HepG2 (cell line): ENCODE measurements around the gene EHD1. TPM values are rescaled to one million over a fixed set of nuclear protein-coding genes. Genes with fewer than 3 reads are reported as not detected.

Experiments used
- AKNA ChIP-seq: sonication (generic); formaldehyde crosslinking; IDR thresholded peaks from 2 replicates; pipeline ENCODE4 v1.4.0; 2020; ENCODE audit warnings: missing genetic modification reagents, borderline replicate concordance
- CREB1 ChIP-seq, 2 experiments: fragments of 450-650 bp in 1 of 2; IDR thresholded peaks; 2 replicates each; pipeline ENCODE4 v1.6.1; 2016 to 2017; ENCODE audit warnings: control low read depth in 1 of 2, mild to moderate bottlenecking in 1 of 2, missing compliant biosample characterization in 1 of 2, missing genetic modification characterization in 1 of 2
- FOXK2 ChIP-seq: fragments of 450-650 bp; IDR thresholded peaks from 2 replicates; pipeline ENCODE4 v1.6.1; 2016
- GZF1 ChIP-seq: sonication (generic); formaldehyde crosslinking; IDR thresholded peaks from 2 replicates; pipeline ENCODE4 v1.5.1; 2020; ENCODE audit warnings: mild to moderate bottlenecking, missing genetic modification reagents
- HNRNPL ChIP-seq: fragments of 200-400 bp; formaldehyde crosslinking; IDR thresholded peaks from 2 replicates; pipeline ENCODE4 v1.6.1; 2017; ENCODE audit warnings: mild to moderate bottlenecking, low read depth, low read length
- MLLT10 ChIP-seq: sonication (generic); formaldehyde crosslinking; IDR thresholded peaks from 2 replicates; pipeline ENCODE4 v1.4.0; 2020; ENCODE audit warnings: missing genetic modification reagents
- NFKB2 ChIP-seq: sonication (generic); formaldehyde crosslinking; IDR thresholded peaks from 2 replicates; pipeline ENCODE4 v1.4.0; 2020; ENCODE audit warnings: missing genetic modification reagents, borderline replicate concordance
- SP140L ChIP-seq: sonication (generic); formaldehyde crosslinking; IDR thresholded peaks from 2 replicates; pipeline ENCODE4 v1.4.0; 2020; ENCODE audit warnings: missing genetic modification reagents, borderline replicate concordance
- WIZ ChIP-seq: sonication (generic); formaldehyde crosslinking; IDR thresholded peaks from 2 replicates; pipeline ENCODE4 v1.5.1; 2020; ENCODE audit warnings: mild to moderate bottlenecking, missing genetic modification reagents
- ZBTB40 ChIP-seq, 2 experiments: fragments of 450-650 bp in 1 of 2; sonication (generic) in 1 of 2; formaldehyde crosslinking in 1 of 2; IDR thresholded peaks; 2 replicates each; pipeline versions ENCODE4 v1.6.1 to v1.8.0; 2016 to 2022; ENCODE audit warnings: antibody characterized with exemption in 1 of 2, mild to moderate bottlenecking in 1 of 2, missing genetic modification reagents in 1 of 2
- ZNF552 ChIP-seq: sonication (generic); formaldehyde crosslinking; IDR thresholded peaks from 2 replicates; pipeline ENCODE4 v1.9.0; 2022; ENCODE audit warnings: missing genetic modification reagents, mild to moderate bottlenecking, borderline replicate concordance
- ZNF563 ChIP-seq: sonication (generic); formaldehyde crosslinking; IDR thresholded peaks from 2 replicates; pipeline ENCODE4 v1.8.0; 2022; ENCODE audit warnings: mild to moderate bottlenecking, moderate library complexity, missing genetic modification reagents
- polyA plus RNA-seq, 8 experiments: library from polyadenylated mRNA; depleted of rRNA in 3 of 8; stranded (reverse) in 7 of 8; unstranded in 1 of 8; fragments of >200 nt; fragmentation: Illumina TruSeq in 4 of 8; extraction: Trizol in 4 of 8; gene quantifications; 2 replicates each; pipeline versions ENCODE4 v1.2.1 to v1.2.3, GENCODE V29; 2011 to 2016; ENCODE audit warnings: low read depth in 4 of 8, missing spikeins in 1 of 8, mixed read lengths in 1 of 8; ENCODE audit not compliant: insufficient read depth in 1 of 8
- total RNA-seq, 5 experiments: library from RNA; depleted of rRNA; stranded (reverse); fragments of >200 nt; fragmentation: Illumina TruSeq; extraction: Trizol; gene quantifications; 2 replicates each; pipeline ENCODE4 v1.2.3, GENCODE V29; 2016; ENCODE audit warnings: low read depth in 1 of 5

The EHD1 gene
- total and polyA plus RNA-seq, 2 of the 13 experiments (the other 11 are each of a cell fraction or from before 2014, with no cell fraction given) = 23.6 to 26.6 TPM

- TF ChIP-seq ZBTB40 (IDR thresholded peaks at IDR 0.05) (no peak), ZBTB40 (CRISPR knock-in tag; IDR thresholded peaks at IDR 0.05) (no peak), ZNF563 (CRISPR knock-in tag) (no peak), MLLT10 (no peak), ZNF552 (CRISPR knock-in tag) (no peak), AKNA (no peak), WIZ (CRISPR knock-in tag) (no peak), GZF1 (CRISPR knock-in tag) (no peak), FOXK2 (no peak), NFKB2 (CRISPR knock-in tag) (no peak), HNRNPL (no peak), CREB1 (IDR thresholded peaks at IDR 0.05) (0 out of 2 replicates have a peak, but pooled peaks have one; percentile 14), CREB1 (CRISPR knock-in tag; IDR thresholded peaks at IDR 0.05) (no peak; the same call in 1 of the 2 replicates), SP140L (CRISPR knock-in tag) (no peak)
Measured at GRCh38 chr11:64885367-64886286, 7.2 kb upstream of the EHD1 start (continued).
